ENCODE results near the gene ICE2. TPM values are rescaled to one million over a fixed set of nuclear protein-coding genes. Genes with fewer than 3 reads are reported as not detected.
A peak's percentile ranks its signal among the peaks of the same experiment; 100 is the strongest.
"Not testable (repeated sequence)": the region's sequence is repeated elsewhere in the genome, so short reads cannot be mapped to it uniquely, and the experiment has no call there.

Gene ICE2
- total RNA-seq, 5 donors from 2014 or later (not counting 1 experiment from before 2014, with no cell fraction given): 47.4 to 68.7 (median 52.4) TPM

DNA sequence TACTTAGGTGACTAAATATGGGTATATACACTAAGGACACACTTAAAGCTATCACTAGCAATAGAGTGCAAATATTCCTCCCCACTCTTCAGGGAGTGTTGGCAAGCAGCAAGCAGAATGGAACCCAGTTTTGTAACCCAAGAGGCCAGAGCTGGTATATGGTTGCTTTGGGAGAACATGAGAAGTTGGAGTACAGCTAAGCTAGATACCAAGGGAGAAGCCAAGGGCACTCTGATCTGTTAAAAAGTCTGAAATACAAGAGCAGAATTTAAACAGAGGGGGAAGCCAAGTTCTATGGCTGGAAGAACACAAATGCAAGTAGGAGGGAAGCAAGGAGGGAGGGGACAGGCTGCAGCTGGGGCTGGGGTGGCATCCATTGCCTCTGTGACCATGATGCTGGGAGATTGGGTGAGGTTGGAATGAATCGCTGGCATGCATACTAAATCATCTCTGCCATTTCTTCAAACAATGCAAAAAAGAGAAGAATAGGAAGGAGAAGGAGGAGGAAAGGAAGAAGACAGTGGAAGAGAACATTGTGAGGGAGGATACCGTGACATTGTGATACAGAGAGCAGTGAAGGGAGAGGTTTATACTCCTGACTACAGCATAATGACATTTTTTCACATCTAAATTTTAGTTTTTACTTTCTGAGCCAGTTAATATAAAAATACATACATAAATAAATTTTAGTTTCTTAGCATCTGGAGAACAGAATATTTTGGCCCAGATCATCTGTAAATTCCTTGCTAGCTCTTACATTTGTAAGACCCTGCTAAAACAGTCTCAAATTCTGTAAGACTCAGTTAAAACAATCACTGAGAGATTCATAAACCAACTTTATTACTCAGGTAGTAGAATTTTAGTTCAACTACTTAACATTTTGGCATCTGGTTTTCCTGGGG, 72.2 kb downstream of the ICE2 start:
- no peak overlapping the region for H3K27ac Mint-ChIP-seq
- no CpG with 5 or more reads among the region's 2 CpGs for WGBS (ENCODE audit: insufficient coverage)
- POLR2A ChIA-PET: interaction anchor here in 1 of 2 donors (0.7 kb wide), 1 partner anchor 18 kb away, joined by 3 read pairs; no protein-coding TSS in a partner anchor
- H3K27me3 Mint-ChIP-seq: no peaks in the 10 kb centered on the region
- peaks cover 14 to 22% (median 15%) of the 10 kb centered on the region in 3 donors for H3K4me1 Mint-ChIP-seq
- ATAC-seq (replicated peaks in 1 of 4) (no peak), DNase-seq (no peak)
- no peak overlapping the region for H3K4me3 Mint-ChIP-seq
- CTCF ChIA-PET: interaction anchor here in 1 of 2 donors (1.1 kb wide), 1 partner anchor 47 kb away, joined by 3 read pairs; no protein-coding TSS in a partner anchor
- peaks cover 0 to 3% (median 0%) of the 10 kb centered on the region in 3 donors for H3K9me3 Mint-ChIP-seq
- no peaks in the 10 kb centered on the region for H3K36me3 ChIP-seq (ENCODE audit: control insufficient read depth in 2 of 2, extremely low read depth in 1 of 2, insufficient read depth in 1 of 2, low read length in 1 of 2)
- H3K4me1 ChIP-seq (ENCODE audit: control insufficient read depth in 1 of 2, extremely low read depth in 1 of 2, insufficient read depth in 2 of 2, low read length in 2 of 2): peaks cover 7% of the 10 kb centered on the region in 2 experiments
- no peaks in the 10 kb centered on the region for H3K27me3 ChIP-seq (replicated peaks in 1 of 2; ENCODE audit: control insufficient read depth in 2 of 2, extremely low read depth in 1 of 2, insufficient read depth in 2 of 2, low read length in 1 of 2)
- no peak overlapping the region for H3K4me3 ChIP-seq (ENCODE audit: control insufficient read depth in 1 of 2, extremely low read depth in 1 of 2, low read length in 1 of 2)
- no peaks in the 10 kb centered on the region for H3K9me3 ChIP-seq
- no peak overlapping the region for H3K27ac ChIP-seq (ENCODE audit: low read length)
- H3K36me3 Mint-ChIP-seq: no peaks in the 10 kb centered on the region

DNA sequence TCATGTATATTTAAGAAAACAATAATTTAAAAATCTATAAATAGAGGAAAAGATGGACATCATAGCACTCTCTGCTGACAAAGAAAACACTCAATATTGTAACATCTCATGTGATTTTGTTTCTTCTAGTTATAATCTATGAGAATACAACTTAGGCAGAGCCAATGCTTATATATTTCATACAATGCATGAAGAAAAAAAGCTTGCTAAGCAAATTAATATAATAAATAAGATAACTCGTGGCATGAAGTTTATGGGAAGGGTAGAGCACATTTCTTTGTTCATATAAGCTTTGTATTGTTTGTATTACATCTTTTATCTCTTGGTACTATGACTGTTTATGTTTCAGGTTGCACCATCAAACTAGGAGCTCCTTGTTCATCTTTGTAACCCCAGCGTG, 73.5 kb downstream of the ICE2 start:
- CTCF ChIA-PET: interaction anchor here in 1 of 2 donors (1.1 kb wide), 1 partner anchor 46 kb away, joined by 3 read pairs; no protein-coding TSS in a partner anchor
- POLR2A ChIA-PET: interaction anchor here in 1 of 2 donors (0.6 kb wide), 1 partner anchor 1995 kb away, joined by 3 read pairs; no protein-coding TSS in a partner anchor

DNA sequence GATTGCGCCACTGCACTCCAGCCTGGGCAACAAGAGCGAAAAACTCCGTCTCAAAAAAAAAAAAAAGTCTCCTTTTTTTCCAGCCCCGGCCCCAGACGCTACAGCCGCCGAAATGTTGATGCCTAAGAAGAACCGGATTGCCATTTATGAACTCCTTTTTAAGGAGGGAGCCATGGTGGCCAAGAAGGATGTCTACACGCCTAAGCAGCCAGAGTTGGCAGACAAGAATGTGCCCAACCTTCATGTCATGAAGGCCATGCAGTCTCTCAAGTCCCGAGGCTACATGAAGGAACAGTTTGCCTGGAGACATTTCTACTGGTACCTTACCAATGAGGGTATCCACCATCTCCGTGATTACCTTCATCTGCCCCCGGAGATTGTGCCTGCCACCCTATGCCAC, 74.6 kb downstream of the ICE2 start:
- WGBS (ENCODE audit: insufficient coverage): 98% methylated on average over 11 of the region's 12 CpGs
- H3K4me3 Mint-ChIP-seq; H3K36me3 ChIP-seq (ENCODE audit: control insufficient read depth in 2 of 2, extremely low read depth in 1 of 2, insufficient read depth in 1 of 2, low read length in 1 of 2); H3K9me3 ChIP-seq; H3K4me1 ChIP-seq (ENCODE audit: control insufficient read depth in 1 of 2, extremely low read depth in 1 of 2, insufficient read depth in 2 of 2, low read length in 2 of 2); DNase-seq; CTCF ChIA-PET; H3K36me3 Mint-ChIP-seq; H3K27me3 Mint-ChIP-seq; POLR2A ChIA-PET; H3K27ac Mint-ChIP-seq; H3K4me3 ChIP-seq (ENCODE audit: control insufficient read depth in 1 of 2, extremely low read depth in 1 of 2, low read length in 1 of 2); ATAC-seq (replicated peaks in 1 of 4); H3K9me3 Mint-ChIP-seq; H3K27ac ChIP-seq (ENCODE audit: low read length); H3K27me3 ChIP-seq (replicated peaks in 1 of 2; ENCODE audit: control insufficient read depth in 2 of 2, extremely low read depth in 1 of 2, insufficient read depth in 2 of 2, low read length in 1 of 2): not testable (repeated sequence)
- peaks cover 17 to 24% (median 18%) of the 10 kb centered on the region in 3 donors for H3K4me1 Mint-ChIP-seq

More for the DNA sequence above, 73.5 kb downstream of the ICE2 start:
- no CpG with 5 or more reads among the region's 2 CpGs for WGBS (ENCODE audit: insufficient coverage)
- no peaks in the 10 kb centered on the region for H3K9me3 ChIP-seq
- no peaks in the 10 kb centered on the region for H3K27me3 ChIP-seq (replicated peaks in 1 of 2; ENCODE audit: control insufficient read depth in 2 of 2, extremely low read depth in 1 of 2, insufficient read depth in 2 of 2, low read length in 1 of 2)
- H3K4me1 ChIP-seq (ENCODE audit: control insufficient read depth in 1 of 2, extremely low read depth in 1 of 2, insufficient read depth in 2 of 2, low read length in 2 of 2): peaks cover 7% of the 10 kb centered on the region in 2 experiments
- ATAC-seq (replicated peaks in 1 of 4) (no peak), DNase-seq (no peak)
- H3K27ac ChIP-seq (ENCODE audit: low read length): no peak overlapping the region
- Mint-ChIP-seq H3K27me3 (no peaks in the 10 kb centered on the region), H3K36me3 (no peaks in the 10 kb centered on the region), H3K9me3 (peaks cover 0 to 3% (median 0%) of the 10 kb centered on the region in 3 donors), H3K4me1 (peaks cover 14 to 22% (median 15%) of the 10 kb centered on the region in 3 donors), H3K4me3 (no peak overlapping the region), H3K27ac (no peak overlapping the region)
- no peak overlapping the region for H3K4me3 ChIP-seq (ENCODE audit: control insufficient read depth in 1 of 2, extremely low read depth in 1 of 2, low read length in 1 of 2)
- no peaks in the 10 kb centered on the region for H3K36me3 ChIP-seq (ENCODE audit: control insufficient read depth in 2 of 2, extremely low read depth in 1 of 2, insufficient read depth in 1 of 2, low read length in 1 of 2)

DNA sequence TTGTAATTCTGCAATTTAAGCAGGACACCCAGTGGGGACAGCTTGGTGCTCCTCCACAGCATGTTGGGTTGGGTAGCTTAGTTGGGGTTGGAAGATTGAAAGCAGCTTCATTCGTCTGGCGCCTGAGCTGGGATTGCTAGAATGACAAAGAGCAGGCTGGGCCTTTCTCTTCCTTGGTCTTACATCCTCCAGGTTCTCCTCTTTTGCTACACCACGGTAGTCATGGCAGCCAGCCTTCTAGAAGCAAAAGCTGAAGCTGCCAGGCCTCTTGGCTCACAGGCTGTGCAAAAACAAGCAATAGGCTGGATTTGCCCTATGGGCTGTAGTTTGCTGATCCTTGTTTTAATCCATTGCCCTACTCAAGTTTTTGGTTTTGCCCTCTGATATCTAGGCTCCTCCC, 78.0 kb downstream of the ICE2 start:
- Histone ChIP-seq H3K27me3 (replicated peaks in 1 of 2; ENCODE audit: control insufficient read depth in 2 of 2, extremely low read depth in 1 of 2, insufficient read depth in 2 of 2, low read length in 1 of 2) (no peaks in the 10 kb centered on the region), H3K9me3 (no peaks in the 10 kb centered on the region), H3K4me3 (ENCODE audit: control insufficient read depth in 1 of 2, extremely low read depth in 1 of 2, low read length in 1 of 2) (no peak overlapping the region), H3K4me1 (ENCODE audit: control insufficient read depth in 1 of 2, extremely low read depth in 1 of 2, insufficient read depth in 2 of 2, low read length in 2 of 2) (peaks cover 8 to 29% of the 10 kb centered on the region in 2 experiments), H3K36me3 (ENCODE audit: control insufficient read depth in 2 of 2, extremely low read depth in 1 of 2, insufficient read depth in 1 of 2, low read length in 1 of 2) (no peaks in the 10 kb centered on the region), H3K27ac (ENCODE audit: low read length) (no peak overlapping the region)
- Mint-ChIP-seq H3K36me3 (peaks cover 3% of the 10 kb centered on the region), H3K9me3 (no peaks in the 10 kb centered on the region), H3K27ac (peak overlapping the region; percentile 32 to 79), H3K4me1 (peaks cover 22 to 29% (median 24%) of the 10 kb centered on the region in 3 donors), H3K4me3 (no peak overlapping the region), H3K27me3 (peaks cover 0 to 4% of the 10 kb centered on the region in 2 donors)
- ATAC-seq (replicated peaks in 1 of 4): no peak
- no peak for DNase-seq
- CTCF ChIA-PET: no interaction called here
- WGBS (ENCODE audit: insufficient coverage): 0% methylated on average over 1 of the region's 3 CpGs
- POLR2A ChIA-PET: interaction anchor here in 1 of 2 donors (0.6 kb wide), 1 partner anchor 74 kb away, joined by 4 read pairs; no protein-coding TSS in a partner anchor

DNA sequence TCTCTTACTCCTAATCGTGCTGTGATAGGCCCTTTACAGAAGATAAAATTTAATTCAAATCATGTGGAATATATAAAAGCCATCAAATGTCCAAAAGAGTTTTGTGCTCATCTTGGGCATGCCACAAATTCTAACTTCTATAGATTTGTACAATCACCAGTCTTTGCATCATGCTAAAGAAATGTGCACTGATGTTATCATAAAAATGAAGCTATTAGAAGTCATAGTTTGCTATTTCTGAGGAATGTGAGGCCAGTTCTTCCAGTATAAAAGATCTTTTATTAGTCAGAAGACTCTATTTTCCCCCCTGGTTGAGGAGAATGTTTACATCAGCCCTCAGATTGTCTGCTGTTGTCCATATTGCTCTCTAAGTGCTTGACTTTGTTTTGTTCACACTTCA, 79.0 kb downstream of the ICE2 start:
- Mint-ChIP-seq H3K27me3 (peaks cover 0 to 4% of the 10 kb centered on the region in 2 donors), H3K36me3 (peaks cover 11% of the 10 kb centered on the region), H3K4me1 (peaks cover 30 to 33% (median 31%) of the 10 kb centered on the region in 3 donors), H3K9me3 (no peaks in the 10 kb centered on the region), H3K4me3 (peak overlapping the region in 1 of 3 donors; percentile 84), H3K27ac (peak overlapping the region; percentile 91 to 96)
- Histone ChIP-seq H3K4me3 (ENCODE audit: control insufficient read depth in 1 of 2, extremely low read depth in 1 of 2, low read length in 1 of 2) (no peak overlapping the region), H3K4me1 (ENCODE audit: control insufficient read depth in 1 of 2, extremely low read depth in 1 of 2, insufficient read depth in 2 of 2, low read length in 2 of 2) (peaks cover 8 to 34% of the 10 kb centered on the region in 2 experiments), H3K27me3 (replicated peaks in 1 of 2; ENCODE audit: control insufficient read depth in 2 of 2, extremely low read depth in 1 of 2, insufficient read depth in 2 of 2, low read length in 1 of 2) (no peaks in the 10 kb centered on the region), H3K36me3 (ENCODE audit: control insufficient read depth in 2 of 2, extremely low read depth in 1 of 2, insufficient read depth in 1 of 2, low read length in 1 of 2) (no peaks in the 10 kb centered on the region), H3K27ac (ENCODE audit: low read length) (no peak overlapping the region), H3K9me3 (no peaks in the 10 kb centered on the region)
- CTCF ChIA-PET: interaction anchor here in 1 of 2 donors (0.9 kb wide), 1 partner anchor 245 kb away, joined by 3 read pairs; no protein-coding TSS in a partner anchor
- DNase-seq: no peak
- POLR2A ChIA-PET: no interaction called here
- no CpG with 5 or more reads among the region's 1 CpG for WGBS (ENCODE audit: insufficient coverage)
- ATAC-seq (replicated peaks in 1 of 4): no peak

DNA sequence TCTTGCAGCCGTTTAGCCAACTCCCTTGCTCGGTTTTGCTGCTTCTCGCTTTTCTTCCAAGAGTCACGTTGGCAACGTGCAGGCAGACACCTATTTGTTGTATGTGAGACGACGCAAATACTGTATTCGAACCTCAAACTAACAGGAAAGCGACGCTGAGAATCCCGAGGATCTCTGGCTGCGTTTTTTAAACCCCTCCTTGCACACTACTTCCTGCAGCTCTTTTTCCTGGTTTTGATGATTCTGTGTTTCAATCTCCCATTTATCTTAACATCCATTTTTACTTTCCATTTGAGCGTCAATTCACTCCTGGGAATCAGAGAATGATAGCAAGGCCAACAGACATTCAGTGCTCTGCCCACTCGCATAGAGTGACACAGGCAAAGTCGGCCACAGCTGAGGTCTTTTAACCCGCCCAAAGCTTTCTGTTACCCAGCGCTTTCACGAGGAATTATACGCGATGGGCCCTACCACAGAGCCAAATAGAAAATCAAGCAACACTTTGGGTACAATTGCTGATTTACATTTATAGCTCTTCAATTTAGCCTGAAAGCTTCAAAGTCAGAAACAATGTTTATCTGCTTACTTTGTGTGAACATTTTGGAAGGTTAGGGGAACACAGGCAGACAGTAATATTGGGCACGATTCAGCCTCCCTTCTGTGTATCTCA, 79.6 kb downstream of the ICE2 start:
- ChIA-PET POLR2A (interaction anchor here in 1 of 2 donors (0.6 kb wide), 1 partner anchor 9 kb away, joined by 6 read pairs; no protein-coding TSS in a partner anchor), CTCF (interaction anchor here in 1 of 2 donors (0.9 kb wide), 1 partner anchor 245 kb away, joined by 3 read pairs; no protein-coding TSS in a partner anchor)
- Histone ChIP-seq H3K4me3 (ENCODE audit: control insufficient read depth in 1 of 2, extremely low read depth in 1 of 2, low read length in 1 of 2) (peak overlapping the region in 1 of 2 donors; percentile 56), H3K27ac (ENCODE audit: low read length) (no peak overlapping the region), H3K9me3 (no peaks in the 10 kb centered on the region), H3K27me3 (replicated peaks in 1 of 2; ENCODE audit: control insufficient read depth in 2 of 2, extremely low read depth in 1 of 2, insufficient read depth in 2 of 2, low read length in 1 of 2) (no peaks in the 10 kb centered on the region), H3K36me3 (ENCODE audit: control insufficient read depth in 2 of 2, extremely low read depth in 1 of 2, insufficient read depth in 1 of 2, low read length in 1 of 2) (no peaks in the 10 kb centered on the region), H3K4me1 (ENCODE audit: control insufficient read depth in 1 of 2, extremely low read depth in 1 of 2, insufficient read depth in 2 of 2, low read length in 2 of 2) (peaks cover 8 to 34% of the 10 kb centered on the region in 2 experiments)
- Mint-ChIP-seq H3K9me3 (no peaks in the 10 kb centered on the region), H3K4me1 (peaks cover 30 to 39% (median 32%) of the 10 kb centered on the region in 3 donors), H3K27me3 (peaks cover 0 to 4% of the 10 kb centered on the region in 2 donors), H3K36me3 (peaks cover 11% of the 10 kb centered on the region), H3K27ac (peak overlapping the region; percentile 91 to 96), H3K4me3 (peak overlapping the region; percentile 80 to 84 (median 81))
- 64% methylated on average over 19 of the region's 21 CpGs for WGBS (ENCODE audit: insufficient coverage)
- DNase-seq (peak in 5 of 35 experiments; percentile 8 to 57 (median 17)), ATAC-seq (replicated peaks in 1 of 4) (no peak)

Measured in T-cell (primary cell).